NB4 (cell line): ENCODE data around the gene NKX2-8.

Experiments
- POLR2A ChIP-seq: IDR thresholded peaks from 2 replicates; pipeline ENCODE4 v1.6.1; 2011; ENCODE audit warnings: mild to moderate bottlenecking; ENCODE audit not compliant: insufficient read length; ENCODE audit errors: extremely low read depth
- TF ChIP-seq, protein P1 (sequence below): IDR thresholded peaks from one replicate; pipeline ENCODE4 v1.5.1; 2012; ENCODE audit warnings: low read depth, low read length

GRCh38 chr14:36604757-36605505 is 22.5 kb upstream of the NKX2-8 start:
- TF ChIP-seq, protein P1, sequence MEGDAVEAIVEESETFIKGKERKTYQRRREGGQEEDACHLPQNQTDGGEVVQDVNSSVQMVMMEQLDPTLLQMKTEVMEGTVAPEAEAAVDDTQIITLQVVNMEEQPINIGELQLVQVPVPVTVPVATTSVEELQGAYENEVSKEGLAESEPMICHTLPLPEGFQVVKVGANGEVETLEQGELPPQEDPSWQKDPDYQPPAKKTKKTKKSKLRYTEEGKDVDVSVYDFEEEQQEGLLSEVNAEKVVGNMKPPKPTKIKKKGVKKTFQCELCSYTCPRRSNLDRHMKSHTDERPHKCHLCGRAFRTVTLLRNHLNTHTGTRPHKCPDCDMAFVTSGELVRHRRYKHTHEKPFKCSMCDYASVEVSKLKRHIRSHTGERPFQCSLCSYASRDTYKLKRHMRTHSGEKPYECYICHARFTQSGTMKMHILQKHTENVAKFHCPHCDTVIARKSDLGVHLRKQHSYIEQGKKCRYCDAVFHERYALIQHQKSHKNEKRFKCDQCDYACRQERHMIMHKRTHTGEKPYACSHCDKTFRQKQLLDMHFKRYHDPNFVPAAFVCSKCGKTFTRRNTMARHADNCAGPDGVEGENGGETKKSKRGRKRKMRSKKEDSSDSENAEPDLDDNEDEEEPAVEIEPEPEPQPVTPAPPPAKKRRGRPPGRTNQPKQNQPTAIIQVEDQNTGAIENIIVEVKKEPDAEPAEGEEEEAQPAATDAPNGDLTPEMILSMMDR, result peak; percentile 78
- TF ChIP-seq POLR2A, result no peak
